Vagina (tissue), 2 donors: ENCODE measurements around the gene HP.

Experiments used
- POLR2A ChIP-seq, 2 donors: fragments of 450-650 bp; IDR thresholded peaks; one replicate each; pipeline ENCODE4 v1.6.1; 2017; ENCODE audit warnings: antibody characterized with exemption in 2 of 2, mild to moderate bottlenecking in 2 of 2, moderate library complexity in 2 of 2
- POLR2AphosphoS5 ChIP-seq, 2 donors: sonication (generic); formaldehyde crosslinking; IDR thresholded peaks; one replicate each; pipeline ENCODE4 v1.9.0; 2017; ENCODE audit warnings: antibody characterized with exemption in 2 of 2, mild to moderate bottlenecking in 2 of 2, low read depth in 1 of 2; ENCODE audit not compliant: insufficient read depth in 1 of 2
- TF ChIP-seq, protein P1 (sequence below), 3 experiments: fragments of 450-650 bp in 2 of 3; fragments of 200-600 bp in 1 of 3; sonication (generic) in 1 of 3; IDR thresholded peaks; one replicate each; pipeline ENCODE4 v1.5.1; 2017 to 2019; ENCODE audit warnings: antibody characterized with exemption in 3 of 3, mild to moderate bottlenecking in 2 of 3, moderate library complexity in 2 of 3

DNA sequence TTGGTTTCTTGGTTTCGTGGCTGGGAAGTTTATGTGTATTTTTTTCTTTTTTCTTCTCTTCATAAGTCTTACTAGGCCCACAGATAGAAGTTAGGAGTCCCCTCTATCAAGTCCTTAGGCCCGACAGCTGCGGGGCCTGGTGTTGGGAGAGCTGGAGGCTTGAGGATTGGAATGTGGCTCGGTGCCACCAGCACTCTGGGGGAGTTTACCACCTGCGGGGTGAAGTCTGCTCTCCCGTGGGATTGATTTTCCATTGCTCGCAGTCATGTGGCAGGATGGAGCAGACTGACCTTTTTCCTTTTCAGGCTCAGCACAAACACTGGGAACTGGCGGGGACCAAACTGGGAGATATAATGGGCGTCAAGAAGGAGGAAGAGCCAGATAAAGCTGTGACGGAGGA is 46.9 kb downstream of the HP start:
- TF ChIP-seq, protein P1, sequence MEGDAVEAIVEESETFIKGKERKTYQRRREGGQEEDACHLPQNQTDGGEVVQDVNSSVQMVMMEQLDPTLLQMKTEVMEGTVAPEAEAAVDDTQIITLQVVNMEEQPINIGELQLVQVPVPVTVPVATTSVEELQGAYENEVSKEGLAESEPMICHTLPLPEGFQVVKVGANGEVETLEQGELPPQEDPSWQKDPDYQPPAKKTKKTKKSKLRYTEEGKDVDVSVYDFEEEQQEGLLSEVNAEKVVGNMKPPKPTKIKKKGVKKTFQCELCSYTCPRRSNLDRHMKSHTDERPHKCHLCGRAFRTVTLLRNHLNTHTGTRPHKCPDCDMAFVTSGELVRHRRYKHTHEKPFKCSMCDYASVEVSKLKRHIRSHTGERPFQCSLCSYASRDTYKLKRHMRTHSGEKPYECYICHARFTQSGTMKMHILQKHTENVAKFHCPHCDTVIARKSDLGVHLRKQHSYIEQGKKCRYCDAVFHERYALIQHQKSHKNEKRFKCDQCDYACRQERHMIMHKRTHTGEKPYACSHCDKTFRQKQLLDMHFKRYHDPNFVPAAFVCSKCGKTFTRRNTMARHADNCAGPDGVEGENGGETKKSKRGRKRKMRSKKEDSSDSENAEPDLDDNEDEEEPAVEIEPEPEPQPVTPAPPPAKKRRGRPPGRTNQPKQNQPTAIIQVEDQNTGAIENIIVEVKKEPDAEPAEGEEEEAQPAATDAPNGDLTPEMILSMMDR (IDR thresholded peaks at IDR 0.05), result no peak
- TF ChIP-seq POLR2A (IDR thresholded peaks at IDR 0.05), result no peak
- TF ChIP-seq POLR2AphosphoS5 (IDR thresholded peaks at IDR 0.05; ENCODE audit: insufficient read depth in 1 of 2, low read depth in 1 of 2), result no peak
